ENCODE results near the gene KRTAP9-2.
"Not testable (repeated sequence)": the region's sequence is repeated elsewhere in the genome, so short reads cannot be mapped to it uniquely, and the experiment has no call there.

KRTAP9-2 gene

DNA sequence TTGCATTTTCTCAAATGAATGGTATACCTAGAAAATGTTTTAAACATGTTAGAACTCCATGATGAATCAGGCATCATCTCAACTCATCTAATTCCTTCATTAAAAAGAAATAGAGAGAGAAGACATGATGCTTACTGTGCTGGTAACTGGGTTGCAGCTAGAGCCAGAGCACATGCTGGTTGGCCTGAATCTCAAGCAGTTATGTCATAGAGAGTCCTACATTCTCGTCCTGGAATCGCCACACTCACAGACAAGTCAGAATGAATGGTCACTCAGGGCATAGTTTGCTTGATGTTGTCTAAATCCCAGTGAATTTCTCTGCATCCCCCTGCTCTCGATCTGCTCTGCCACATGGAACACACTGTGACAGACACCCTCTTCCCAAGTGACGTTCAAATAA, 10.7 kb downstream of the KRTAP9-2 start:
- not testable (repeated sequence) for DNase-seq (ENCODE audit: low spot score)

DNA sequence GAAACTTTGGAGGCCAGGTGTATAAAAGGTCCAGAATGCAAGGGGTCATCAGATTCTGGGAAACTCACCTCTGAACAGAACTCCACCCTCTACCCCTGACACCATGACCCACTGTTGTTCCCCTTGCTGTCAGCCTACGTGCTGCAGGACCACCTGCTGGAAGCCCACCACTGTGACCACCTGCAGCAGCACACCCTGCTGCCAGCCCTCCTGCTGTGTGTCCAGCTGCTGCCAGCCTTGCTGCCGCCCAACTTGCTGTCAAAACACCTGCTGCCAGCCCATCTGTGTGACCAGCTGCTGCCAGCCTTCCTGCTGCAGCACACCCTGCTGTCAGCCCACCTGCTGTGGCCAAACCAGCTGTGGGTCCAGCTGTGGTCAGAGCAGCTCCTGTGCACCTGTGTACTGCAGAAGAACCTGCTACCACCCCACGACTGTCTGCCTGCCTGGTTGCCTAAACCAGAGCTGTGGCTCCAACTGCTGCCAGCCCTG, 11.5 kb downstream of the KRTAP9-2 start, which contains the start of gene KRTAP9-8:
KRTAP9-8 (plus strand) TSS at position 51 of the 489 bp plus-strand sequence; CDS start at position 104, 53 bp downstream.
- DNase-seq (ENCODE audit: low spot score), result not testable (repeated sequence)

DNA sequence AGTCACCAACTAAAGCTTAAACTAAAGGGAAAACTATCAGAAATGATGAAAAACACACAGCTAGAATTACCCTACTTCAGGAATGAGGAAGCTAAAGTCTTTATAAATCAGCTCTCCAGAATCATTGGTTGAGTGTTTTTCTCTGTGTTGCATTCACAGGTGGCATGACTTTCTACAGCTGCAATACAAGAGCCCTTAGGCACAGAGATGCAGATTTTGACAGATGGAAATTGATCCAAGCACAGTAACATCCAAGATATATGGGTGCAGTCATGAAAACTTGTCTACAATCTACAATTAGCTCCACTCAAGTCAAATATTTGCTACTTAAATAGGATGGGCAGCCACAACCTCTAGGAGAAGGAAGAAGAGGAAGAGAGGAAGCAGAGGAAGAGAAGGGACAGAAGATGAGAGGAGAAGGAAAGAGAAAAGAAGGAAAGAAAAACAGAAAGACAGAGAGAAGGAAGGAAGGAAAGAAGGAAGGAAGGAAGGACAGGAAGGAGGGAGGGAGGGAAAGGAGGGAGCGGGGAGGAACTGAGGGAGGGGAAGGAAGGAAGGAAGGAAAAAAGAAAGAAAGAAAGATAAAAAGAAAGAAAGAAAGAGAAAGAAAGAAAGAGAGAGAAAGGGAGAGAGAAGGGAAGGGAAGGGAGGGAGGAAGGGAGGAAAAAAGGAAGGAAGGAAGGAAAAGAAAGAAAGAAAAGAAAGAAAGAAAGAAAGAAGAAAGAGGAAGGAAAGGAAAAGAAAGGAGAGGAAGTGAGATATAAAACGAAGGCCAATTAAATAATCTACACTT, 20.7 kb downstream of the KRTAP9-2 start:
- DNase-seq (ENCODE audit: low spot score), result not testable (repeated sequence)

DNA sequence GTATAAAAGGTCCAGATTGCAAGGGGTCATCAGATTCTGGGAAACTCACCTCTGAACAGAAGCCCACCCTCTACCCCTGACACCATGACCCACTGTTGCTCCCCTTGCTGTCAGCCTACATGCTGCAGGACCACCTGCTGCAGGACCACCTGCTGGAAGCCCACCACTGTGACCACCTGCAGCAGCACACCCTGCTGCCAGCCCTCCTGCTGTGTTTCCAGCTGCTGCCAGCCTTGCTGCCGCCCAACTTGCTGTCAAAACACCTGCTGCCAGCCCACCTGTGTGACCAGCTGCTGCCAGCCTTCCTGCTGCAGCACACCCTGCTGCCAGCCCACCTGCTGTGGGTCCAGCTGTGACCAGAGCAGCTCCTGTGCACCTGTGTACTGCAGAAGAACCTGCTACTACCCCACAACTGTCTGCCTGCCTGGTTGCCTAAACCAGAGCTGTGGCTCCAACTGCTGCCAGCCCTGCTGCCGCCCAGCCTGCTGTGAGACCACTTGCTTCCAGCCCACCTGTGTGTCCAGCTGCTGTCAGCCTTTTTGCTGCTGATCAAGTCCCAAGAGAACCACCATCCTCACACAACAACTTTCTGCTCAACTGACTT, 23.3 kb downstream of the KRTAP9-2 start, which contains the start of gene KRTAP9-4:
KRTAP9-4 (plus strand) TSS at position 51 of the 604 bp plus-strand sequence; CDS start at position 85, 34 bp downstream.
- not testable (repeated sequence) for DNase-seq (ENCODE audit: low spot score)

DNA sequence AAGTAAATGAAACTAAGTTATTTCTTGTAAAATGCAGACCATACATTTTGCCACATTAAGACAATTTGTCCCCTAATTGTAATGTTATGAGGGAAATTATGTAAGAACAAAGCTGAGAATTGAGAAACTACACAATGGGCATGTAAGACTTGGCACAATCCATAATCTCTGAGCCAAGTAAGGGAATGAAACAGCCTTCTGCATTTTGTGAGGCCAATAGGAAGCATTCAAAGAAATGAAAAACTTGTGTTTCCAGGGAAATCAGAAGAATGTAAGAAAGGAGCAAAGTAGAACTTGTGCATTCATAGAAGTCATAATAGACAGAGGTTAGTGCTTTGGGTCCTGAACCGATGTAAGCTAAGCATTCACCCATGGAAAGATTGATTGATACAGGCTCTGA, 24.8 kb downstream of the KRTAP9-2 start:
- no peak for DNase-seq (ENCODE audit: low spot score)

DNA sequence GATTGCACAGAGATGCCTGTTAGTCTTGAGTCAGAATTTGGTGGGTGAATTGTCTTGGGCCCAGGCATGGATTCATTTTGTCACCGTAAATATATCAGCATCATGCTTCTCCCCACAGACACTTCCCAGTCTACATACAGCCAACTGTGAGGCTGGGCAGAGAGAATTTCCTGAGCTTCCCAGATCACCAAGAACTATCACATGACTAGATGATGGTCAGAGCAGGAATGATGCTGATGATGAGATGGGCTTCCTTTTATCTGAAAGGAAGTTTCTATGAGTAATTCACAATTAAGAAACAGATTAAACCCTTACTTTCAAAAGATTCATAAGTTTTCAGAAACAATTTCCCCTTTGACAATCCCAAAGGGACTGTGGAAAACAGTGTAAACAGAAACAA, 28.4 kb downstream of the KRTAP9-2 start:
- no peak for DNase-seq (ENCODE audit: low spot score)

DNA sequence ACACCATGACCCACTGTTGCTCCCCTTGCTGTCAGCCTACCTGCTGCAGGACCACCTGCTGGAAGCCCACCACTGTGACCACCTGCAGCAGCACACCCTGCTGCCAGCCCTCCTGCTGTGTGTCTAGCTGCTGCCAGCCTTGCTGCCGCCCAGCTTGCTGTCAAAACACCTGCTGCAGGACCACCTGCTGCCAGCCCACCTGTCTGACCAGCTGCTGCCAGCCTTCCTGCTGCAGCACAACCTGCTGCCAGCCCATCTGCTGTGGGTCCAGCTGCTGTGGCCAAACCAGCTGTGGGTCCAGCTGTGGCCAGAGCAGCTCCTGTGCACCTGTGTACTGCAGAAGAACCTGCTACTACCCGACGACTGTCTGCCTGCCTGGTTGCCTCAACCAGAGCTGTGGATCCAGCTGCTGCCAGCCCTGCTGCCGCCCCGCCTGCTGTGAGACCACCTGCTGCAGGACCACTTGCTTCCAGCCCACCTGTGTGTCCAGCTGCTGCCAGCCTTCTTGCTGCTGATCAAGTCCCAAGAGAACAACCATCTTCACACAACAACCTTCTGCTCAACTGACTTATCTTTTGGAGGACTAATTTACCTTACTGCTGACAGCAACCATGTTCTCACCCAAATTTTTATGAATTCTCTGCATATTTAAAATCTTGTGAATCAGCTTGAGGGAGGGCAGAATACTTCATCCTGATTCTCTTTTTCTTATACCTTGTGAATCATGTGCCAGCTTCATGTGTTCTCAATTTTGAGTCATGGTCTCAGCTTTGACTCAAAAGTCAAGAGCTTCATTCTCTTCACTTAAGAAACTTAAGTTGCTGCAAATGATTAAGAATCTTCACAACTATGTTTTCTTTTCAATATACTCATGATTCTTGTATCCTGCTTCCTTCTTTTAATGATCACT, 29.2 kb downstream of the KRTAP9-2 start, which contains the start of gene KRTAP9-9:
KRTAP9-9 (plus strand) TSS at position 4 of the 910 bp plus-strand sequence.
- DNase-seq (ENCODE audit: low spot score), result not testable (repeated sequence)

DNA sequence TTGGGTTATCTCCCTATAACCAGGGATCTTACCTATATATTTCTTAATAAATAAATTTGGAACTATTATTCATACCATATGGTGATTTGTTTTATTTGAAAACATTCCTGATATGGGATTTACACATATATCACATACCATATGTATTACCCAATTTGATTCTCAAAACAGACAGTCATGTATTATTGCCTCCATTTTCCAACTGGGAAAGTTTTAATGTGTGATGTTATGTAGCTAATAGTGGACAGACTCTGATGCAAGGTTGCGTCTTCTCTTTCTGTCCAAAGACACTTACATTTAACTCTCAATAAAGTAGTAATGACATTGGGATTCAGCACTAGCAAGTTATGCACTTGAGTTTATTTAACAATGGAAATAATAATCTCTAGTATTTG, 29.8 kb downstream of the KRTAP9-2 start:
- DNase-seq (ENCODE audit: low spot score), result no peak

DNA sequence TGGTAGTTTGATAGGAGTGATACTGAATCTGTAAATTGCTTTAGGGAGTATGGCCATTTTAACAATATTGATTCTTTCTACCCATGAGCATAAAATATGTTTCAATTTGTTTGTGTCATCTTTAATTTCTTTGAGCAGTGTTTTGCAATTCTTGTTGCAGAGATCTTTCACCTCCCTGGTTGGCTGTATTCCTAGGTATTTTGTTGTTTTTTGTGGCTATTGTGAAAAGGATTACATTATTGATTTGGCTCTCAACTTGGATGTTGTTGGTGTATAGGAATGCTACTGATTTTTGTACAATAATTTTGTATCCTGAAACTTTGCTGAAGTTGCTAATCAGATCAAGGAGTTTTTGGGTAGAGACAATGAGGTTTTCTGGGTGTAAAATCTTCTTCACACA, 32.0 kb downstream of the KRTAP9-2 start:
- DNase-seq (ENCODE audit: low spot score), result no peak

DNA sequence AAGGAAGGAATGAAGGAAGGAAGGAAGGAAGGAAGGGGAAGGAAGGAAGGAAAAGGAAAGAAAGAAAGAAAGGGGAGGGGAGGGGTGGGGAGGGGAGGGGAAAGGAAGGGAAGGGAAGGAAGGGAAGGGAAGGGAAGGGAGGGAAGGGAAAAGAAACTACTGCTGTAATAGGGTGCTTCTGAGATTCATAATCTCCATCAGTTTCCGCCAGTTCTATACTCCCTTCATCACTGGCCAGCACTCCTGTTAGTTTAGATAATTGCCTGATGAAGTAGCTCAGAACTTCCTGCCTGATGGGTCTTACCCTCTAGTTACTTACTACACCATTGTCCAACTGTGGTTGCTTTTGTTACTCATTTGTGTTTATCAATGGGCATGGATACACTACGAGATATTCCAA, 36.8 kb downstream of the KRTAP9-2 start:
- DNase-seq (ENCODE audit: low spot score), result no peak

DNA sequence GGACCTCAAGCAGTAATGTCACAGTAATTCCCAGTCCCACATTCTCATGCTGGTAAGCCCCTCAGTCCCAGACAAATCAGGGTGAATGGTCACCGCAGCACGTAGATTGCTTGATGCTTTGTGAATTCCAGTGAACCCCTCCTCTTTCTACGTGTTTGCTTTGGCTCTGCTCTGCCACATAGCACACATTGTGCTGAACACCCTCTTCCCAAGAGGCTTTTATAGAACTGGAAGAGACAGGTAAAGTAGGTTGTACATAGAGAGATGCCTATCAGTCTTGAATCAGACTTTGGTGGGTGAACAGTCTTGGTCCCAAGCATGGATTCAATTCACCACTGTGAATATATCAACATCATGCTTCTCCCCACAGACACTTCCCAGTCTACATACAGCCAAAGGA, 38.2 kb downstream of the KRTAP9-2 start:
- no peak for DNase-seq (ENCODE audit: low spot score)

DNA sequence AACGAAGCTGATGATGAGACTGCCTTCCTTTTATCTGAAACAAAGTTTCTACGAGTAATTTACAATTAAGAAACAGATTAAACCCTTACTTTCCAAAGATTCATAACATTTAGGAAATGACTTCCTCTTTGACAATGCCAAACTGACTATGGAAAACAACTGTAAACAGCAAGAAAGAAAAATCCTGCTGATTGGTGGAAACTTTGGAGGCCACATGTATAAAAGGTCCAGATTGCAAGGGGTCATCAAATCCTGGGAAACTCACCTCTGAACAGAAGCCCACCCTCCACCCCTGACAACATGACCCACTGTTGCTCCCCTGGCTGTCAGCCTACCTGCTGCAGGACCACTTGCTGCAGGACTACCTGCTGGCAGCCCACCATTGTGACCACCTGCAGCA, 38.6 kb downstream of the KRTAP9-2 start, which contains the start of gene KRTAP9-6:
KRTAP9-6 (plus strand) TSS at position 301 of the 400 bp plus-strand sequence; CDS start at position 301, 0 bp downstream.
- no peak for DNase-seq (ENCODE audit: low spot score)

DNA sequence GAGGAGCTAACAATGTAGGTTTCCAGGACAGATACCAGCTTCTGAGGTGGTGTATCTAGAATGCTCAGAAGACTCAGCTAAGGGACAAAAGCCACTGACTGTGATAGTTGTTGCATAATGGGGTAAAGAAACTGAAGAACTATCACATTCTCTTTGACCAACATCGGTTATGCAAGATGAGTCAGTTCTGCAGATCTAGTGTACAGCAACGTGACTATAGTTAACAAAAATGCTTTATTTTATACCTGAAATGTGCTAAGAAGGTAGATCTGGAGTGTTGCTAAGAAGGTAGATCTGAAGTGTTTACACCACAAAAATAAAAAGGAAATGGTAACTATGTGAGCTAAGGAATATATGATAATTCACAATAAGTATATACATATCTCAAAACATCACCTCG, 41.3 kb downstream of the KRTAP9-2 start:
- no peak for DNase-seq (ENCODE audit: low spot score)

DNA sequence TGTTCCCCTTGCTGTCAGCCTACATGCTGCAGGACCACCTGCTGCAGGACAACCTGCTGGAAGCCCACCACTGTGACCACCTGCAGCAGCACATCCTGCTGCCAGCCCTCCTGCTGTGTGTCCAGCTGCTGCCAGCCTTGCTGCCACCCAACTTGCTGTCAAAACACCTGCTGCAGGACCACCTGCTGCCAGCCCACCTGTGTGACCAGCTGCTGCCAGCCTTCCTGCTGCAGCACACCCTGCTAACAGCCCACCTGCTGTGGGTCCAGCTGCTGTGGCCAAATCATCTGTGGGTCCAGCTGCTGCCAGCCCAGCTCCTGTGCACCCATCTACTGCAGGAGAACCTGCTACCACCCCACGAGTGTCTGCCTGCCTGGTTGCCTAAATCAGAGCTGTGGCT, 44.9 kb downstream of the KRTAP9-2 start:
- not testable (repeated sequence) for DNase-seq (ENCODE audit: low spot score)

DNA sequence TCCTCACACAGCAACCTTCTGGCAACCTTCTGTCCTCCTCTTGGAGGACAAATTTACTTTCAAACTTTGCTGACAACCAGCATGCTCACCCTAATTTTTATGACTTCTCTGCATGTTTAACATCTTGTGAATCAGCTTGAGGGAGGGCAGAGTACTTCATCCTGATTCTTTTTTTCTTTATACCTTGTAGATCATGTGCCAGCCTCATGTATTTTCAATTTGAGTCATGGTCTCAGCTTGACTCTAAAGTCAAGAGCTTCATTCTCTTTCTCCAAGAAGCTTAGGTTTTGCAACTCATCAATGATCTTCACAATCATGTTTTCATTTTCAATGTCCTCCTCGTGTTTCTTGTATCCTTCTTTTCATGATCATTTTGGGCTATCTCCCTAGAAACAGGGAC, 45.4 kb downstream of the KRTAP9-2 start:
- no peak for DNase-seq (ENCODE audit: low spot score)

DNA sequence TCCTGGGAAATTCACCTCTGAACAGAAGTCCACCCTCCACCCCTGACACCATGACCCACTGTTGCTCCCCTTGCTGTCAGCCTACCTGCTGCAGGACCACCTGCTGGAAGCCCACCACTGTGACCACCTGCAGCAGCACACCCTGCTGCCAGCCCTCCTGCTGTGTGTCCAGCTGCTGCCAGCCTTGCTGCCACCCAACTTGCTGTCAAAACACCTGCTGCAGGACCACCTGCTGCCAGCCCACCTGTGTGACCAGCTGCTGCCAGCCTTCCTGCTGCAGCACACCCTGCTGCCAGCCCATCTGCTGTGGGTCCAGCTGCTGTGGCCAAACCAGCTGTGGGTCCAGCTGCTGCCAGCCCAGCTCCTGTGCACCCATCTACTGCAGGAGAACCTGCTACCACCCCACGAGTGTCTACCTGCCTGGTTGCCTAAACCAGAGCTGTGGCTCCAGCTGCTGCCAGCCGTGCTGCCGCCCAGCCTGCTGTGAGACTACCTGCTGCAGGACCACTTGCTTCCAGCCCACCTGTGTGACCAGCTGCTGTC, 49.3 kb downstream of the KRTAP9-2 start, which contains the start of gene KRTAP9-7:
KRTAP9-7 (plus strand) TSS at position 51 of the 543 bp plus-strand sequence; CDS start at position 51, 0 bp downstream.
- not testable (repeated sequence) for DNase-seq (ENCODE audit: low spot score)

Measured in kidney capillary endothelial cell (primary cell).